Large intestine (tissue), 12 donors: Measurements from ENCODE around the gene FSD1. TPM values are rescaled to one million over a fixed set of nuclear protein-coding genes. Genes with fewer than 3 reads are reported as not detected.

ENCODE experiments used
- DNase-seq, 2 donors: peaks; one replicate each; pipeline versions ENCODE4 v3.0.0 to v3.0.0-alpha.2; 2013
- H3K27ac ChIP-seq: one replicate; pipeline ENCODE4 v1.5.1; 2013; ENCODE audit warnings: low read length
- H3K27me3 ChIP-seq: 2 replicates; pipeline ENCODE4 v1.6.1; 2013; ENCODE audit warnings: low read length; ENCODE audit not compliant: control insufficient read depth, insufficient read depth
- H3K36me3 ChIP-seq: 2 replicates; pipeline ENCODE4 v1.6.1; 2013; ENCODE audit warnings: low read length; ENCODE audit not compliant: control insufficient read depth, insufficient read depth
- H3K4me1 ChIP-seq: one replicate; pipeline ENCODE4 v1.6.1; 2013; ENCODE audit warnings: low read length; ENCODE audit not compliant: control insufficient read depth, insufficient read depth
- H3K4me3 ChIP-seq: one replicate; pipeline ENCODE4 v1.5.1; 2013; ENCODE audit warnings: low read length
- H3K9me3 ChIP-seq: one replicate; pipeline ENCODE4 v1.6.1; 2013; ENCODE audit warnings: mild to moderate bottlenecking, low read depth, low read length, moderate library complexity; ENCODE audit not compliant: control insufficient read depth
- WGBS: methylation state at CpG from one replicate; pipeline ENCODE4 v1.1.5; 2013; ENCODE audit warnings: low lambda C conversion rate; ENCODE audit not compliant: insufficient coverage; 5-methylcytosine and 5-hydroxymethylcytosine counted together
- long read RNA-seq, 11 donors: transcript quantifications; one replicate each; lab custom pipeline, GENCODE V29; 2026
- polyA plus RNA-seq: library from polyadenylated mRNA; unstranded; fragments of 120-200 nt; gene quantifications from one replicate; pipeline ENCODE4 v1.2.1, GENCODE V29; 2013

FSD1 gene
- 5.1 TPM for polyA plus RNA-seq
- long read RNA-seq, donor 1, partial matches to known transcripts, result 0 of 2 reads
- long read RNA-seq, donor 1, other reads (novel, unspliced or antisense), result 0 of 2 reads
- long read RNA-seq, donor 2, result 0 reads
- long read RNA-seq, donor 3, result 0 reads
- long read RNA-seq, donor 4, result 0 reads
- long read RNA-seq, donor 5, partial matches to known transcripts, result 0 of 2 reads
- long read RNA-seq, donor 5, other reads (novel, unspliced or antisense), result 0 of 2 reads
- long read RNA-seq, donor 6, result 0 reads
- long read RNA-seq, donor 7, result 0 reads
- long read RNA-seq, donor 8, result 0 reads
- long read RNA-seq, donor 9, partial matches to known transcripts, result 0 of 3 reads
- long read RNA-seq, donor 9, other reads (novel, unspliced or antisense), result 0 of 3 reads
- long read RNA-seq, donor 10, partial matches to known transcripts, result 0 of 3 reads
- long read RNA-seq, donor 10, other reads (novel, unspliced or antisense), result 0 of 3 reads
- long read RNA-seq, donor 11, result 0 reads

GRCh38 chr19:4304538-4305256 is at the start of gene FSD1:
FSD1 (plus strand) TSS chr19:4304598; CDS start chr19:4304747, 149 bp downstream.
- no peak for DNase-seq
- no peaks in the 10 kb centered on the region for H3K27me3 ChIP-seq
- H3K9me3 ChIP-seq, result no peaks in the 10 kb centered on the region
- H3K36me3 ChIP-seq, result no peaks in the 10 kb centered on the region
- H3K4me1 ChIP-seq, result peaks cover 3% of the 10 kb centered on the region
- no CpG with 5 or more reads among the region's 63 CpGs for WGBS
- H3K27ac ChIP-seq, result no peak within 1 kb of the TSS
- H3K4me3 ChIP-seq, result no peak within 1 kb of the TSS

- no peaks in the 10 kb centered on the region for H3K9me3 ChIP-seq
- no peak overlapping the region for H3K4me3 ChIP-seq
- H3K36me3 ChIP-seq, result peaks cover 72% of the 10 kb centered on the region
- no peak overlapping the region for H3K27ac ChIP-seq
- no peaks in the 10 kb centered on the region for H3K4me1 ChIP-seq
- WGBS, result no CpG with 5 or more reads among the region's 4 CpGs
- no peaks in the 10 kb centered on the region for H3K27me3 ChIP-seq
- DNase-seq, result no peak
Observed at GRCh38 chr19:4256563-4256962, 47.8 kb upstream of the FSD1 start.

GRCh38 chr19:4257025-4257424 is 47.4 kb upstream of the FSD1 start:
- H3K36me3 ChIP-seq, result peaks cover 74% of the 10 kb centered on the region
- no CpG with 5 or more reads among the region's 6 CpGs for WGBS
- no peaks in the 10 kb centered on the region for H3K4me1 ChIP-seq
- DNase-seq, result no peak
- no peak overlapping the region for H3K4me3 ChIP-seq
- no peaks in the 10 kb centered on the region for H3K27me3 ChIP-seq
- no peaks in the 10 kb centered on the region for H3K9me3 ChIP-seq
- H3K27ac ChIP-seq, result no peak overlapping the region

GRCh38 chr19:4258181-4258580 is 46.2 kb upstream of the FSD1 start:
- WGBS, result no CpG with 5 or more reads among the region's 28 CpGs
- H3K27ac ChIP-seq, result no peak overlapping the region
- H3K36me3 ChIP-seq, result peaks cover 75% of the 10 kb centered on the region

GRCh38 chr19:4260613-4261191 is 43.7 kb upstream of the FSD1 start:
- Histone ChIP-seq H3K27me3 (no peaks in the 10 kb centered on the region), H3K27ac (no peak overlapping the region), H3K36me3 (peaks cover 58% of the 10 kb centered on the region), H3K4me1 (no peaks in the 10 kb centered on the region), H3K9me3 (no peaks in the 10 kb centered on the region), H3K4me3 (no peak overlapping the region)
- no CpG with 5 or more reads among the region's 11 CpGs for WGBS
- no peak for DNase-seq

More at GRCh38 chr19:4258181-4258580, 46.2 kb upstream of the FSD1 start:
- Histone ChIP-seq H3K27me3 (no peaks in the 10 kb centered on the region), H3K9me3 (no peaks in the 10 kb centered on the region), H3K4me3 (no peak overlapping the region), H3K4me1 (no peaks in the 10 kb centered on the region)
- no peak for DNase-seq

- Histone ChIP-seq H3K36me3 (peaks cover 55% of the 10 kb centered on the region), H3K27ac (no peak overlapping the region), H3K4me3 (no peak overlapping the region), H3K9me3 (no peaks in the 10 kb centered on the region), H3K27me3 (no peaks in the 10 kb centered on the region), H3K4me1 (no peaks in the 10 kb centered on the region)
- no peak for DNase-seq
- WGBS, result 80% methylated on average over 1 of the region's 4 CpGs
Observed at GRCh38 chr19:4264812-4265211, 39.6 kb upstream of the FSD1 start.

GRCh38 chr19:4266253-4267000 is 38.0 kb upstream of the FSD1 start:
- no peaks in the 10 kb centered on the region for H3K4me1 ChIP-seq
- H3K36me3 ChIP-seq, result peaks cover 49% of the 10 kb centered on the region
- WGBS, result no CpG with 5 or more reads among the region's 18 CpGs
- H3K27ac ChIP-seq, result no peak overlapping the region
- H3K4me3 ChIP-seq, result no peak overlapping the region
- H3K27me3 ChIP-seq, result no peaks in the 10 kb centered on the region
- no peaks in the 10 kb centered on the region for H3K9me3 ChIP-seq
- no peak for DNase-seq

- H3K36me3 ChIP-seq, result peaks cover 43% of the 10 kb centered on the region
- no CpG with 5 or more reads among the region's 21 CpGs for WGBS
- no peak overlapping the region for H3K27ac ChIP-seq
Observed at GRCh38 chr19:4267101-4267900, 37.1 kb upstream of the FSD1 start.

GRCh38 chr19:4267901-4268815 is 36.2 kb upstream of the FSD1 start:
- H3K27me3 ChIP-seq, result no peaks in the 10 kb centered on the region
- no peak overlapping the region for H3K4me3 ChIP-seq
- peaks cover 36% of the 10 kb centered on the region for H3K36me3 ChIP-seq
- no peaks in the 10 kb centered on the region for H3K4me1 ChIP-seq
- no peak for DNase-seq
- WGBS, result 72% methylated on average over 3 of the region's 30 CpGs
- H3K9me3 ChIP-seq, result no peaks in the 10 kb centered on the region
- no peak overlapping the region for H3K27ac ChIP-seq

More at GRCh38 chr19:4267101-4267900, 37.1 kb upstream of the FSD1 start:
- Histone ChIP-seq H3K4me1 (no peaks in the 10 kb centered on the region), H3K4me3 (no peak overlapping the region), H3K27me3 (no peaks in the 10 kb centered on the region), H3K9me3 (no peaks in the 10 kb centered on the region)
- DNase-seq, result no peak
